Stimulated activated CD8-positive, alpha-beta memory T cell treated with anti-CD3 and anti-CD28 coated beads, Interleukin-12 subunit alpha, Interleukin-12 subunit beta, amount 100 ng/mL, for 24 hours (primary cell): Measurements from ENCODE around the gene RPS6KC1.
"Not testable (repeated sequence)": the region's sequence is repeated elsewhere in the genome, so short reads cannot be mapped to it uniquely, and the experiment has no call there.

Source experiments
- DNase-seq: peaks from one replicate; pipeline ENCODE4 v3.0.0-alpha.2; 2020; ENCODE audit errors: extremely low read depth

RPS6KC1 gene

GRCh38 chr1:213106298-213106697 is 55.3 kb downstream of the RPS6KC1 start:
- DNase-seq, result no peak

- no peak for DNase-seq
These were observed 56.6 kb downstream of the RPS6KC1 start for GRCh38 chr1:213107613-213108012.

GRCh38 chr1:213110349-213111300 is 59.6 kb downstream of the RPS6KC1 start:
- no peak for DNase-seq

- no peak for DNase-seq
These were observed 60.5 kb downstream of the RPS6KC1 start for GRCh38 chr1:213111502-213111901.

GRCh38 chr1:213112723-213113122 is 61.7 kb downstream of the RPS6KC1 start:
- DNase-seq, result not testable (repeated sequence)

GRCh38 chr1:213117699-213118180 is 66.7 kb downstream of the RPS6KC1 start:
- DNase-seq, result not testable (repeated sequence)

GRCh38 chr1:213119794-213120193 is 68.8 kb downstream of the RPS6KC1 start:
- DNase-seq, result no peak

GRCh38 chr1:213120386-213120785 is 69.3 kb downstream of the RPS6KC1 start:
- no peak for DNase-seq

- DNase-seq, result no peak
These were observed 69.9 kb downstream of the RPS6KC1 start for GRCh38 chr1:213120961-213121360.

- DNase-seq, result no peak
These were observed 71.5 kb downstream of the RPS6KC1 start for GRCh38 chr1:213122514-213122929.

- DNase-seq, result no peak
These were observed 72.0 kb downstream of the RPS6KC1 start for GRCh38 chr1:213123087-213123486.

- no peak for DNase-seq
These were observed 72.5 kb downstream of the RPS6KC1 start for GRCh38 chr1:213123536-213123935.

GRCh38 chr1:213124590-213124989 is 73.5 kb downstream of the RPS6KC1 start:
- DNase-seq, result no peak

- no peak for DNase-seq
These were observed 74.6 kb downstream of the RPS6KC1 start for GRCh38 chr1:213125643-213126042.

GRCh38 chr1:213127074-213127473 is 76.0 kb downstream of the RPS6KC1 start:
- DNase-seq, result no peak

- DNase-seq, result no peak
These were observed 81.0 kb downstream of the RPS6KC1 start for GRCh38 chr1:213131851-213132655.

- DNase-seq, result no peak
These were observed 84.5 kb downstream of the RPS6KC1 start for GRCh38 chr1:213135572-213135971.

GRCh38 chr1:213136190-213136917 is 85.3 kb downstream of the RPS6KC1 start:
- no peak for DNase-seq

- DNase-seq, result no peak
These were observed 87.3 kb downstream of the RPS6KC1 start for GRCh38 chr1:213138391-213138790.

- DNase-seq, result no peak
These were observed 87.9 kb downstream of the RPS6KC1 start for GRCh38 chr1:213138892-213139291.

GRCh38 chr1:213148905-213149304 is 97.9 kb downstream of the RPS6KC1 start:
- no peak for DNase-seq

GRCh38 chr1:213150090-213150489 is 99.0 kb downstream of the RPS6KC1 start:
- DNase-seq, result not testable (repeated sequence)
